ENCODE measurements around the gene MAP4.

DNA sequence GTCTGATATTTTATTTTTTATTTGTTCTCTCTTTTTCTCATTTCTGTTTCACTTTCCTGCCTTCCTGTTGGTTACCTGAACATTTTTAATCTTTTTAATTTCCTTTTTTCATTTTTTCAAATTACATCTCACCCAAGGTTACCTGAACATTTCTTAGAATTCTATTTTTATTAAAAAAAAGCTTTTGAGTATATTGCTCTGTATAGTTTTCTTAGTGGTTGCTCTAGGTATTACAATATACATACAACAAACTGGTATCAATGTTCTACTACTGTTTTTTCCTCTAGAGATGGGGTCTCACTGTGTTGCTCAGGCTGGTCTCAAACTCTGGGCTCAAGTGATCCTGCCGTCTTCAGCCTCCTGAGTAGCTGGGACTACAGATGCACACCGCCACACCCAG is 133.9 kb downstream of the MAP4 start:
- TF ChIP-seq, protein P1, sequence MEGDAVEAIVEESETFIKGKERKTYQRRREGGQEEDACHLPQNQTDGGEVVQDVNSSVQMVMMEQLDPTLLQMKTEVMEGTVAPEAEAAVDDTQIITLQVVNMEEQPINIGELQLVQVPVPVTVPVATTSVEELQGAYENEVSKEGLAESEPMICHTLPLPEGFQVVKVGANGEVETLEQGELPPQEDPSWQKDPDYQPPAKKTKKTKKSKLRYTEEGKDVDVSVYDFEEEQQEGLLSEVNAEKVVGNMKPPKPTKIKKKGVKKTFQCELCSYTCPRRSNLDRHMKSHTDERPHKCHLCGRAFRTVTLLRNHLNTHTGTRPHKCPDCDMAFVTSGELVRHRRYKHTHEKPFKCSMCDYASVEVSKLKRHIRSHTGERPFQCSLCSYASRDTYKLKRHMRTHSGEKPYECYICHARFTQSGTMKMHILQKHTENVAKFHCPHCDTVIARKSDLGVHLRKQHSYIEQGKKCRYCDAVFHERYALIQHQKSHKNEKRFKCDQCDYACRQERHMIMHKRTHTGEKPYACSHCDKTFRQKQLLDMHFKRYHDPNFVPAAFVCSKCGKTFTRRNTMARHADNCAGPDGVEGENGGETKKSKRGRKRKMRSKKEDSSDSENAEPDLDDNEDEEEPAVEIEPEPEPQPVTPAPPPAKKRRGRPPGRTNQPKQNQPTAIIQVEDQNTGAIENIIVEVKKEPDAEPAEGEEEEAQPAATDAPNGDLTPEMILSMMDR (IDR thresholded peaks at IDR 0.05; ENCODE audit: low read depth, low read length, missing input control), result no peak
- no peak for TF ChIP-seq REST (IDR thresholded peaks at IDR 0.05)
- TF ChIP-seq JUND (IDR thresholded peaks at IDR 0.05), result no peak
- no peak for TF ChIP-seq EGR1 (IDR thresholded peaks at IDR 0.05; ENCODE audit: low read depth in 2 of 2)
- no peak for TF ChIP-seq YY1 (IDR thresholded peaks at IDR 0.05)
- TF ChIP-seq TAF1 (conservative IDR thresholded peaks at IDR 0.05), result no peak
- no peak for TF ChIP-seq ZBTB33 (IDR thresholded peaks at IDR 0.05)
- TF ChIP-seq ATF3 (IDR thresholded peaks at IDR 0.05), result no peak
- no peak for TF ChIP-seq MAX (IDR thresholded peaks at IDR 0.05)
- TF ChIP-seq GABPA (IDR thresholded peaks at IDR 0.05 in 1 of 2, conservative IDR thresholded peaks at IDR 0.05 in 1 of 2), result no peak

All from liver (tissue), 3 donors.